ENCODE data around the gene GNPTAB. TPM values are rescaled to one million over a fixed set of nuclear protein-coding genes. Genes with fewer than 3 reads are reported as not detected.

The GNPTAB gene
- total RNA-seq, 3 donors from 2014 or later (not counting 1 experiment from before 2014, with no cell fraction given), result 260 to 285 (median 262) TPM

DNA sequence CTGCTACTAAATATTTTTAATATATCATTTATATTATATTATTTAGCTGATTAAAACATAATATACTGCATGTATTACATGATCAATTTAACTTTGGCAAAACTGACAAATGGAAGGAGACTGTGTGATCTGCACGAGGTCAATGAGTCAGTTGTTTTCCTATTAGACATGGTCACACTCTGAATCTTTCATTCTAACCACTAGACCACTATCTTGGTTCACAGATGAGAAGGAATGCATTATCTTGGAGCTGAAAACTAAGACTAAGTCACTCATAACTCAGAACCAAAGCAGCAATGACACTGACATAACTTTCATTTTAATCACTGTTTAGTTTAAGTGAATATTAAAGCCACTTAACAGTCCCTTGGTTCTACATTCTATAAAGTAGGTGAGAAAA lies 37.4 kb downstream of the GNPTAB start:
- Histone ChIP-seq H3K27me3 (ENCODE audit: control insufficient read depth, insufficient read depth, low read length) (no peaks in the 10 kb centered on the region), H3K4me1 (ENCODE audit: control insufficient read depth, insufficient read depth, low read length) (peaks cover 57% of the 10 kb centered on the region), H3K27ac (ENCODE audit: low read length) (peak overlapping the region; percentile 16), H3K9me3 (ENCODE audit: control insufficient read depth, insufficient read depth, low read length) (no peaks in the 10 kb centered on the region), H3K36me3 (ENCODE audit: control insufficient read depth, insufficient read depth, low read length) (peaks cover 11% of the 10 kb centered on the region), H3K4me3 (ENCODE audit: low read length) (no peak overlapping the region)
- intact Hi-C loops (cut with micrococcal nuclease), result loop anchor here (2.0 kb wide), 1 partner anchor 37 kb away; the partner anchor contains the start of gene GNPTAB
- Mint-ChIP-seq H3K27me3 (ENCODE audit: low read depth in 2 of 2) (no peaks in the 10 kb centered on the region), H3K9me3 (no peaks in the 10 kb centered on the region), H3K36me3 (peaks cover 12% of the 10 kb centered on the region), H3K4me1 (peaks cover 70 to 73% of the 10 kb centered on the region in 2 donors), H3K4me3 (peak overlapping the region; percentile 82), H3K27ac (peak overlapping the region; percentile 90 to 91)
- 14% methylated on average over 1 of the region's 1 CpG for WGBS (ENCODE audit: insufficient coverage)
- DNase-seq (no peak), ATAC-seq (peak; percentile 49 to 53 (median 51))
- TF ChIP-seq CTCF (IDR thresholded peaks at IDR 0.05), result no peak

DNA sequence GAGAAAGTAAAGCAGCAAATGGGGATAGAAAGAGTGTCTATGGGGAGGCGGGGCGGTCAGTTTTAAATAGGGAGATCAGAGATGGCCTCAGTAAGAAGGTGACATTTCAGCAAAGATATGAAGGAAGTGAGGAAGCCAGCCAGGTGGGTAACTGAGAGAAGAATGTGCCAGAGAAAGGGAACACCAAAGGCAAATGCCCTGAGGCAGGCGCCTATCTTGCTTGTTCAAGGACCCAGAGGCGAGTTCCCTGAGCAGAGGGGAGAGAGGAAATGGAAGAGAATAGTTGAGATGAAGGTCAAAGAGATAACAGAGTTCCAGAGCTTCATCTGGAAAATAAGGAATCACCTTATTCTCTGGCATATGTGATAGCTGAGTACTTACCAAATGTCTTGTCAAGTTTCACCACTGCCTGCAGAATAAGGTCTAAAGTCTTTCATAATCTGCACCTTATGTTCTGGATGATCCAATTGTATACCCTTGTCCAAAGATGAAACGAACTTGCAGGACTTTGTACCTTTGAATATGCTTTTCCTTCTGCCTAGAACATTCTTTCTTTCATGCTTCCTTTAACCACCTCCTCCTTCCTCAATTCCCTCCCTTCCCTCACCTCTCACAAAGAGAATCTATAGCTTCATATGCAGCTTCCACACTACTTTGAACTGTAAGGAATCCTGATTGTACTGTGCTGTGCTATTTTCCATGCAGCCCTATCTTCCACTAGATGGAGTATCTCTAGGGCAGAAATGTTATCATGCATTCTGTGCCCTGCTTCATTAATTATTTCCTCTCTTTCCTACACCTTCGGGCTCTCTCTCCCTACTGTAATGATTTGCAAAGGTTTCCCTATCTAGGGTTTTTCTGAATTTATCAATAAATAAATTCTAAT lies 38.5 kb downstream of the GNPTAB start:
- Mint-ChIP-seq H3K27me3 (ENCODE audit: low read depth in 2 of 2) (no peaks in the 10 kb centered on the region), H3K36me3 (peaks cover 12% of the 10 kb centered on the region), H3K4me3 (peak overlapping the region; percentile 82), H3K27ac (peak overlapping the region; percentile 90 to 91), H3K4me1 (peaks cover 60 to 62% of the 10 kb centered on the region in 2 donors), H3K9me3 (no peaks in the 10 kb centered on the region)
- peak overlapping the region; percentile 63 for H3K27ac ChIP-seq (ENCODE audit: low read length)
- DNase-seq (peak in 1 of 2 donors; percentile 35), ATAC-seq (peak in 2 of 3 donors; percentile 9 to 38)
- no peak overlapping the region for H3K4me3 ChIP-seq (ENCODE audit: low read length)
- no peaks in the 10 kb centered on the region for H3K9me3 ChIP-seq (ENCODE audit: control insufficient read depth, insufficient read depth, low read length)
- peak; percentile 12 for TF ChIP-seq CTCF (IDR thresholded peaks at IDR 0.05)
- H3K36me3 ChIP-seq (ENCODE audit: control insufficient read depth, insufficient read depth, low read length), result peaks cover 20% of the 10 kb centered on the region
- no peaks in the 10 kb centered on the region for H3K27me3 ChIP-seq (ENCODE audit: control insufficient read depth, insufficient read depth, low read length)
- 93% methylated on average over 6 of the region's 6 CpGs for WGBS (ENCODE audit: insufficient coverage)
- intact Hi-C loops (cut with micrococcal nuclease), result loop anchor here (2.0 kb wide), 1 partner anchor 39 kb away; the partner anchor contains the start of gene GNPTAB
- peaks cover 53% of the 10 kb centered on the region for H3K4me1 ChIP-seq (ENCODE audit: control insufficient read depth, insufficient read depth, low read length)

- Histone ChIP-seq H3K27ac (ENCODE audit: low read length) (no peak overlapping the region), H3K27me3 (ENCODE audit: control insufficient read depth, insufficient read depth, low read length) (no peaks in the 10 kb centered on the region), H3K36me3 (ENCODE audit: control insufficient read depth, insufficient read depth, low read length) (peaks cover 48% of the 10 kb centered on the region), H3K4me3 (ENCODE audit: low read length) (no peak overlapping the region), H3K9me3 (ENCODE audit: control insufficient read depth, insufficient read depth, low read length) (no peaks in the 10 kb centered on the region), H3K4me1 (ENCODE audit: control insufficient read depth, insufficient read depth, low read length) (peaks cover 30% of the 10 kb centered on the region)
- no peaks in the 10 kb centered on the region for H3K9me3 Mint-ChIP-seq
- WGBS (ENCODE audit: insufficient coverage), result 93% methylated on average over 3 of the region's 4 CpGs
- ATAC-seq (no peak), DNase-seq (no peak)
- intact Hi-C loops (cut with micrococcal nuclease), result no loop called here
- H3K36me3 Mint-ChIP-seq, result peaks cover 12% of the 10 kb centered on the region
- no peaks in the 10 kb centered on the region for H3K27me3 Mint-ChIP-seq (ENCODE audit: low read depth in 2 of 2)
- no peak overlapping the region for H3K4me3 Mint-ChIP-seq
- no peak for TF ChIP-seq CTCF (IDR thresholded peaks at IDR 0.05)
- peak overlapping the region; percentile 90 to 91 for H3K27ac Mint-ChIP-seq
- peaks cover 44 to 53% of the 10 kb centered on the region in 2 donors for H3K4me1 Mint-ChIP-seq
These were observed 41.6 kb downstream of the GNPTAB start for GRCh38 chr12:101789171-101789570.
